OCI-LY1 (cell line): Measurements from ENCODE around the gene UBE2G1.

Experiments
- CTCF ChIP-seq: fragments of 200-600 bp; sonication (generic), shearing (Covaris generic); IDR thresholded peaks from 2 replicates; pipeline ENCODE4 v1.5.1; 2017; ENCODE audit warnings: mild to moderate bottlenecking, antibody characterized with exemption, low read length, moderate library complexity, mixed read lengths
- EZH2 ChIP-seq: fragments of 200-600 bp; sonication (generic), shearing (Covaris generic); IDR thresholded peaks from 2 replicates; pipeline ENCODE4 v1.8.0; 2017; ENCODE audit warnings: borderline replicate concordance, mixed run types, mild to moderate bottlenecking, antibody characterized with exemption, low read length, moderate library complexity, mixed read lengths

- TF ChIP-seq CTCF (no peak), EZH2 (no peak)
These were observed 40.7 kb upstream of the UBE2G1 start for GRCh38 chr17:4407216-4407615.
